Measurements from ENCODE around the gene NFIC.

Gene NFIC

DNA sequence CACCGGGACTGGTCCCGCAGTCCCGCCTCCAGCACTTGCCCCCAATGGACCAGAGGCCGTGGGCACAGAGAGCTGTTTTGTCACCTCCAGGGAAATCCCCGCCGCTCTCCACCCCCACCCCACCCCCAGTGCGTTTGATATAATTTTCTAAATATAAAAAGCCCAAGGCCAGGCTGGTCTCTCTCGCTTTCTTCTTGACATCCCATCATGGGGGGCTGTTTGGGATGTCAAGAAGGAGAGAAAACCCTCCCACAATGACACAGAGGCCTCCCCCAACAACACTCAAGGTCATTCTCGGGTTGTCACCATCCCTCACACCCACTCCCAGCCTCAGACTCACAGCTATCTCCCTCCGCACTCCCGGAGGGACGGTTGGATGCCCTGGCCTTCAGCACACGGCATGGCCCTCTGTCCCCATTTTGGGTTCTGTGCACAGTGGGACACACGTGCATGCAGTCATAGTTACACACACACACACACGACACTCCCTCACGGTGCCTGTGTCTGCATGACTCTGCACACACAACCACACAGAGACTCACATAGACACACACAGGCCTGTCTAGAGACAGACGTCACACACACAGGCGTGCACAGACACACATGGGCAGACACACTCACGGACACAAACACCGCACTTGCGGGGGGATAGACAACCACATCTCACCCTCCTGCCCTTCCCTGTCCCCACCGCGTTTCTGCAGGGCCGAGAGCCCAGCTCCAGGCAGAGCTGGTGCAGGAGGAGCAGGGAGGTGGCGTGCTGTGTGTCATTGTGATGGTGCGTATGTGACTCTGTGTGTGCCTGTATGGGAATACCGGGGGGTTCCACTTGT lies 4.8 kb upstream of the NFIC start:
- H3K27me3 ChIP-seq (ENCODE audit: insufficient read depth, poor library complexity, severe bottlenecking), result no peaks in the 10 kb centered on the region
- H3K36me3 ChIP-seq (ENCODE audit: low read depth), result no peaks in the 10 kb centered on the region
- H3K4me1 ChIP-seq (ENCODE audit: insufficient read depth, poor library complexity, severe bottlenecking), result no peaks in the 10 kb centered on the region
- TF ChIP-seq, protein P1, sequence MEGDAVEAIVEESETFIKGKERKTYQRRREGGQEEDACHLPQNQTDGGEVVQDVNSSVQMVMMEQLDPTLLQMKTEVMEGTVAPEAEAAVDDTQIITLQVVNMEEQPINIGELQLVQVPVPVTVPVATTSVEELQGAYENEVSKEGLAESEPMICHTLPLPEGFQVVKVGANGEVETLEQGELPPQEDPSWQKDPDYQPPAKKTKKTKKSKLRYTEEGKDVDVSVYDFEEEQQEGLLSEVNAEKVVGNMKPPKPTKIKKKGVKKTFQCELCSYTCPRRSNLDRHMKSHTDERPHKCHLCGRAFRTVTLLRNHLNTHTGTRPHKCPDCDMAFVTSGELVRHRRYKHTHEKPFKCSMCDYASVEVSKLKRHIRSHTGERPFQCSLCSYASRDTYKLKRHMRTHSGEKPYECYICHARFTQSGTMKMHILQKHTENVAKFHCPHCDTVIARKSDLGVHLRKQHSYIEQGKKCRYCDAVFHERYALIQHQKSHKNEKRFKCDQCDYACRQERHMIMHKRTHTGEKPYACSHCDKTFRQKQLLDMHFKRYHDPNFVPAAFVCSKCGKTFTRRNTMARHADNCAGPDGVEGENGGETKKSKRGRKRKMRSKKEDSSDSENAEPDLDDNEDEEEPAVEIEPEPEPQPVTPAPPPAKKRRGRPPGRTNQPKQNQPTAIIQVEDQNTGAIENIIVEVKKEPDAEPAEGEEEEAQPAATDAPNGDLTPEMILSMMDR (IDR thresholded peaks at IDR 0.05; ENCODE audit: poor library complexity, severe bottlenecking), result no peak
- no peak overlapping the region for H3K4me3 ChIP-seq (ENCODE audit: severe bottlenecking)
- H3K27ac ChIP-seq (ENCODE audit: poor library complexity, severe bottlenecking), result no peak overlapping the region
- H3K9me3 ChIP-seq (ENCODE audit: severe bottlenecking), result no peaks in the 10 kb centered on the region
- ATAC-seq (ENCODE audit: low read depth) (no peak), DNase-seq (ENCODE audit: low spot score) (no peak)

DNA sequence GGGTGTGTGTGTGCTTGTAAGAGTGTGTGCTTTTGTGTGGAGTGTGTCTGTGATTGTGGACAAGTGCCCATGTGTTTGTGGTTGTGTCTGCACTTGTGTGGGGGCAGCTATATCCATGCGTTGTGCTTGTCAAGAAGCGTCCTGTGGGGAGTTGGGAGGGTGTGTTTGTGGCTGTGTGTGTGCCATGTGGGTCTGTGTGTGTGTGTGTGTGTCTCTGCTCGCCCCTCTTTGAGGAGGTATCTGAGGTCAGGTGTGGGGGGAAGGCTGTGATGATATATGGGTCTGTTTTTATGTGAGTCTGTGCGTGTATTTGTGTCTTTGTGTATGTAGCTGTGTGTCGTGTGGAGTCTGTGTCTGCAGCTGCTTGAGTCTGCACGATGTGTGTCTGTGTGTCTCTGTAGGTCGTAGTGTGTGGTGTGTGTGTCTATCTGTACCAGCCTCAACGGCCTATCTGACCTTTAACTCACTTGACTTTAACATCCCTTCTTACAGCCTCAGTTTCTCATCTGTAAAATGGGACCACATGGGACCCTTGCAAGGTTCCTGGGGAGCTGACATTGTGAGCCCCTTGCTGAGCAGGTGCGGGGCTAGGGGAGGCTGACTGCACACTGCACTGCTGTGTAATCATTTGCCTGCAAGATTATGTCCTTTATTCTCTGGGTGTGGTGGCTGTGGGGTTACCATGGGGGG lies 4.0 kb upstream of the NFIC start:
- TF ChIP-seq, protein P1 (IDR thresholded peaks at IDR 0.05; ENCODE audit: poor library complexity, severe bottlenecking), result no peak
- Histone ChIP-seq H3K9me3 (ENCODE audit: severe bottlenecking) (no peaks in the 10 kb centered on the region), H3K27me3 (ENCODE audit: insufficient read depth, poor library complexity, severe bottlenecking) (no peaks in the 10 kb centered on the region), H3K36me3 (ENCODE audit: low read depth) (no peaks in the 10 kb centered on the region), H3K4me1 (ENCODE audit: insufficient read depth, poor library complexity, severe bottlenecking) (no peaks in the 10 kb centered on the region), H3K4me3 (ENCODE audit: severe bottlenecking) (no peak overlapping the region), H3K27ac (ENCODE audit: poor library complexity, severe bottlenecking) (no peak overlapping the region)
- DNase-seq (ENCODE audit: low spot score) (no peak), ATAC-seq (ENCODE audit: low read depth) (no peak)

DNA sequence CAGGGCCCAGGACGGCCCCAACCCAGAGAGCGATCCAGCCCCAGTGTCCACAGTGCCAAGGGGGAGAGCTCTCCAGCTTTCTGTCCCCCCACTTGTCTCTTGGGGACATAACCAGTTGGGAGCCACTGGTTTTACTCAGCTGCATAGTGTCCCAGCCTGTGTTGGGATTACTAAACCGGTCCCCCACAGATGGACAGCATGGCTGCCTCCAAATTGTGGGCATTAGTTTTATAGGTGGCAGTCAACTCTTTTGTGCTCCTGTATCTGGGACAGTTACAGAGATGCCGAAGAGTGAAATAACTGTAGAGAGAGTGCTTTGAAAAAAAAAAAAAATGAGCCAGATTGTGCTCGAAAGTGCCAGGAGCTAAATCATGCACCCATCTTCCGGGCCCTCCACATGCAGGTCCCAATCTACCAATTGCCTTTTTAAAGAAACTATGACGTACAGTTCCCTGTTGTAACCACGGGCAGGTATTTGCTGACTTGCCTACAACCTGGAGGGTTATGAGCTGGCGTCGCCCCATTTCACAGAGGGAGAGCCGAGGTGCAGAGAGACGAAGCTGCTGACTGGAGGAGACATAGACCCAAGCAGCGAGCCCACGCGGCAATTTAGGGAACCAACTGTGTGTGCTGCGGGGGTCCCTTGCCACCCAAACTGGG lies 2.4 kb upstream of the NFIC start:
- no peak for DNase-seq (ENCODE audit: low spot score)
- no peaks in the 10 kb centered on the region for H3K36me3 ChIP-seq (ENCODE audit: low read depth)
- H3K4me1 ChIP-seq (ENCODE audit: insufficient read depth, poor library complexity, severe bottlenecking), result peaks cover 5% of the 10 kb centered on the region
- TF ChIP-seq, protein P1 (IDR thresholded peaks at IDR 0.05; ENCODE audit: poor library complexity, severe bottlenecking), result no peak
- H3K9me3 ChIP-seq (ENCODE audit: severe bottlenecking), result no peaks in the 10 kb centered on the region
- H3K27me3 ChIP-seq (ENCODE audit: insufficient read depth, poor library complexity, severe bottlenecking), result no peaks in the 10 kb centered on the region
- H3K4me3 ChIP-seq (ENCODE audit: severe bottlenecking), result no peak overlapping the region
- peak overlapping the region; percentile 15 for H3K27ac ChIP-seq (ENCODE audit: poor library complexity, severe bottlenecking)
- no peak for ATAC-seq (ENCODE audit: low read depth)

DNA sequence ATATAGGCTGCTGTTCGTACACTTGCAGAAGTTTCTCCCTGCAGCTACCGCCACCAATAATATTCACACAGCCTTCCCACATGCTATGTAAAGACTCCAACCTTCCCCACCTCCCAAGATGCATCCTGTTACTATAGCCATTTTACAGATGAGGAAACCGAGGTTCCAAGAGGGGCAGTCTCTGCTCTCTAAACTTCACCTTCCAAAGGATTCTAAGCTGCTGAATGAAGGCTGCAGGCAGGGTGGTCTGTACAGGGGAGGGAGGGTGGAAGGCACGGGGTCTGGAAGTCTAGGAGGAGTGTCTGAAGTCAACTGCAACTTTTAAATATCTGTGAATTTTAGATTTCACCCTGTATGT lies 1.9 kb upstream of the NFIC start:
- DNase-seq (ENCODE audit: low spot score) (no peak), ATAC-seq (ENCODE audit: low read depth) (no peak)
- H3K36me3 ChIP-seq (ENCODE audit: low read depth), result no peaks in the 10 kb centered on the region
- TF ChIP-seq, protein P1 (IDR thresholded peaks at IDR 0.05; ENCODE audit: poor library complexity, severe bottlenecking), result no peak
- H3K27ac ChIP-seq (ENCODE audit: poor library complexity, severe bottlenecking), result peak overlapping the region; percentile 85
- no peak overlapping the region for H3K4me3 ChIP-seq (ENCODE audit: severe bottlenecking)
- H3K4me1 ChIP-seq (ENCODE audit: insufficient read depth, poor library complexity, severe bottlenecking), result peaks cover 5% of the 10 kb centered on the region
- no peaks in the 10 kb centered on the region for H3K27me3 ChIP-seq (ENCODE audit: insufficient read depth, poor library complexity, severe bottlenecking)
- no peaks in the 10 kb centered on the region for H3K9me3 ChIP-seq (ENCODE audit: severe bottlenecking)
